ENCODE results near the gene SLC30A7.

DNA sequence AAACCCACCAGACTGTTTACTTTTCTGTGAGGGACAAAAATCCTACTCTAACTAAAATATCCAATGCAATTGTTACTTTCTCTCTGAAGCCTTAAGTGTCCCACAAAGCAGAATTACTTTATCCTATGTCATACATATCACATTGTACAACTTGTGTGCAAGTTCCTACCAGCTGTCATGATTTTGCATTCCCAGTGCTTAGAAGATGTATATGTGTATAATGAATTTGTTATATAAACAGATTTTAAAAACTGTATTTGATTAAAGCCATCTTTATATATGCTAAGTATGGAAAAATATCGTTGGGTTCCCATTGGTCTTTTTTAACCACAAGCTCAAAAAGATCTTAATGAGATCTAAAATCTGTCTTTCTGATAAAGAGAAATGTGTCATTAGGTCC is 72.7 kb downstream of the SLC30A7 start:
- TF ChIP-seq, protein P1, sequence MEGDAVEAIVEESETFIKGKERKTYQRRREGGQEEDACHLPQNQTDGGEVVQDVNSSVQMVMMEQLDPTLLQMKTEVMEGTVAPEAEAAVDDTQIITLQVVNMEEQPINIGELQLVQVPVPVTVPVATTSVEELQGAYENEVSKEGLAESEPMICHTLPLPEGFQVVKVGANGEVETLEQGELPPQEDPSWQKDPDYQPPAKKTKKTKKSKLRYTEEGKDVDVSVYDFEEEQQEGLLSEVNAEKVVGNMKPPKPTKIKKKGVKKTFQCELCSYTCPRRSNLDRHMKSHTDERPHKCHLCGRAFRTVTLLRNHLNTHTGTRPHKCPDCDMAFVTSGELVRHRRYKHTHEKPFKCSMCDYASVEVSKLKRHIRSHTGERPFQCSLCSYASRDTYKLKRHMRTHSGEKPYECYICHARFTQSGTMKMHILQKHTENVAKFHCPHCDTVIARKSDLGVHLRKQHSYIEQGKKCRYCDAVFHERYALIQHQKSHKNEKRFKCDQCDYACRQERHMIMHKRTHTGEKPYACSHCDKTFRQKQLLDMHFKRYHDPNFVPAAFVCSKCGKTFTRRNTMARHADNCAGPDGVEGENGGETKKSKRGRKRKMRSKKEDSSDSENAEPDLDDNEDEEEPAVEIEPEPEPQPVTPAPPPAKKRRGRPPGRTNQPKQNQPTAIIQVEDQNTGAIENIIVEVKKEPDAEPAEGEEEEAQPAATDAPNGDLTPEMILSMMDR (IDR thresholded peaks at IDR 0.05): no peak
- no peak for TF ChIP-seq POLR2A (IDR thresholded peaks at IDR 0.05)

Measured in testis (tissue), 2 donors.